HFF-Myc (cell line): ENCODE results near the gene DKK1.

ENCODE experiments used
- DNase-seq: peaks from one replicate; pipeline ENCODE4 v3.0.0-alpha.2; 2011; ENCODE audit warnings: low read depth; ENCODE audit errors: extremely low read depth
- H3K4me3 ChIP-seq: replicated peaks from 2 replicates; pipeline ENCODE4 v1.5.1; 2011; ENCODE audit warnings: low read depth, mild to moderate bottlenecking, control low read depth, low read length
- TF ChIP-seq, protein P1 (sequence below): IDR thresholded peaks from 2 replicates; pipeline ENCODE4 v1.5.1; 2012; ENCODE audit warnings: mild to moderate bottlenecking, low read depth, low read length, control low read depth; ENCODE audit errors: missing control alignments

The DKK1 gene

DNA sequence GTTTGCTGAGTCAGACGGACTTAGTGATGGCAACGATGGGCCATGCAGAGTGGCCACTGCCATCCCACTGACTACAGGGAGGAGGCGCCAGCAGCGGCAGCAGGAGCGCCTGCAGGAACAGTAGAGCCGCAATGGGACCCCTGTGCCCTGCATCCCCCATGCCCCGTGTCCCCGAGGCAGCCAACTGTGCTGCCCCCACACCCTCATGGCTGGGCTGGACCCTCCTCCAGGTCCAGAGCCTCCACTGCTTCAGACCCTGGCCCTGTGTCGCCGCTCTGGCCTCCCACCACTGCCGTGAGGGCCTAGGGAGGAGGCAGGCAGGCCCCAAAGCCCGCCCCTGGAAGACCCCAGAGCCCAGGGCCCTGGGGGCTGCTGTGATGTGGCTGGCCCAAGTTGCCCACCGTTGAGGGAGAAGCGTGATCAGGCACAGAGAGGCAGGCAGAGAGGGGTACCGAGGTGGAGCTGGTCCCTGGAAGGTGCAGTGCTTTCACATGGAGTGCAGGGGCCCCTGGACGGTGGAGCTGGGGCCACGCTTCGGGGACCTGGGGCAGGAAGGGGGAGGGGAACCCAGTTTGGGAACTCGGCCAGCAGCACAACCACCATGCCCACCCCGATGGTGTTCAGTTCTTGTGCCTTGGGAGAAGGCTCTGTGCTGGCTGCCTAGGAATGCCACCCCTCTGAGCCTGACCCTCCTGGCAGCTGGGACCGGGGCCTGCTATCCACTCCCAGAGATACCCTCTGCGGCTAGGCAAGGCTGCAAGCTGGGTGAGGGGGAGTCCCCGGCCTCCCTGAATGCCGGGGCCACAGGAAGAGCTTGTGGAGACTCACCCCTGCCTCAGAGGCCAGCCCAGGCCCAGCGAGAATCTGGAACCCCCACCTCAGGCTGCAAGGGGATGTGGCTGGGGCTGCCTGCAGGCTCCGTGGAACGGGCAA lies 32.6 kb downstream of the DKK1 start:
- H3K4me3 ChIP-seq: no peak overlapping the region
- TF ChIP-seq, protein P1, sequence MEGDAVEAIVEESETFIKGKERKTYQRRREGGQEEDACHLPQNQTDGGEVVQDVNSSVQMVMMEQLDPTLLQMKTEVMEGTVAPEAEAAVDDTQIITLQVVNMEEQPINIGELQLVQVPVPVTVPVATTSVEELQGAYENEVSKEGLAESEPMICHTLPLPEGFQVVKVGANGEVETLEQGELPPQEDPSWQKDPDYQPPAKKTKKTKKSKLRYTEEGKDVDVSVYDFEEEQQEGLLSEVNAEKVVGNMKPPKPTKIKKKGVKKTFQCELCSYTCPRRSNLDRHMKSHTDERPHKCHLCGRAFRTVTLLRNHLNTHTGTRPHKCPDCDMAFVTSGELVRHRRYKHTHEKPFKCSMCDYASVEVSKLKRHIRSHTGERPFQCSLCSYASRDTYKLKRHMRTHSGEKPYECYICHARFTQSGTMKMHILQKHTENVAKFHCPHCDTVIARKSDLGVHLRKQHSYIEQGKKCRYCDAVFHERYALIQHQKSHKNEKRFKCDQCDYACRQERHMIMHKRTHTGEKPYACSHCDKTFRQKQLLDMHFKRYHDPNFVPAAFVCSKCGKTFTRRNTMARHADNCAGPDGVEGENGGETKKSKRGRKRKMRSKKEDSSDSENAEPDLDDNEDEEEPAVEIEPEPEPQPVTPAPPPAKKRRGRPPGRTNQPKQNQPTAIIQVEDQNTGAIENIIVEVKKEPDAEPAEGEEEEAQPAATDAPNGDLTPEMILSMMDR: no peak
- no peak for DNase-seq

DNA sequence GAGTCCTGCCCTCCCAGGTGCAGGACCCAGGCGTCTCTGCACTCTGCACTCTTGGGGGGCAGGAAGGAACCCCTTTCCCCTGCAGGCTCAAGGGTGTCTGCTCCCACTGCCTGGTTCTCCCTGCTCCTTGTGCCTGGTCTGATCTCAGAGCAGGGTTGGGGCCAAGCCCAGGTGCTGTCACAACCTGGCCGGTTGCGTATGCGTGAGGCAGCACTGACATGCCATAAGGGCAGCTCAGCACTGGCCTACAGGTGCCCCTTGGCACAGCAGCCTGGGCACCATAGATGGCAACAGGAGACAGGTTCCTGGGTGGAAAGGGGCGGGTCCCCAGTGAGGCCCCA lies 33.2 kb downstream of the DKK1 start:
- TF ChIP-seq, protein P1: no peak
- DNase-seq: no peak

GRCh38 chr10:52348037-52348564 lies 34.0 kb downstream of the DKK1 start:
- TF ChIP-seq, protein P1: no peak
- no peak for DNase-seq
- no peak overlapping the region for H3K4me3 ChIP-seq

More for the DNA sequence above, 33.2 kb downstream of the DKK1 start:
- no peak overlapping the region for H3K4me3 ChIP-seq

- DNase-seq: no peak
- H3K4me3 ChIP-seq: no peak overlapping the region
- TF ChIP-seq, protein P1: no peak
Measured at GRCh38 chr10:52351914-52352330, 37.8 kb downstream of the DKK1 start.

GRCh38 chr10:52353205-52353604 lies 39.1 kb downstream of the DKK1 start:
- no peak overlapping the region for H3K4me3 ChIP-seq
- TF ChIP-seq, protein P1: no peak
- no peak for DNase-seq

DNA sequence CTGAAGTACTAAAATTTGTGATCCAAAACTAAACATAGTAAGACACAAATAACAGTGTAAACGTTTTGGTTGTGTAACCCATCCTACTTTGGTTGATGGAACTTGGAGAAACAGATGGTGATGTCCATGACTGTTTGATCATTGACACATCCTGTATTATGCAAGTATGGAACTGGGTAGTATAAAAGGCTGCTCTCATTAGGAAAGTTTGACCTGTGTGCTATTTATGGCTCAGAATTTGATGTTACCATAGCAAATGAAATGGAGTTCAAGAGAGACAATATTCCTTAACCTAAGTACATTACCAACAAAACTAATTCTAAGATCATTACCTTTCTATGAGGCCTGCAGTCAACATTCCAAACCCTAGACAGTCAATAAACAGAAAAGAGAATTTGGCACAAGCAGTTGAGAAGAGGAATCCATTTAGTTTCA lies 39.9 kb downstream of the DKK1 start:
- no peak for DNase-seq

More for the DNA sequence above, 39.9 kb downstream of the DKK1 start:
- no peak overlapping the region for H3K4me3 ChIP-seq
- TF ChIP-seq, protein P1: no peak
